ENCODE measurements around the gene APOLD1. TPM values are rescaled to one million over a fixed set of nuclear protein-coding genes. Genes with fewer than 3 reads are reported as not detected.
"Not testable (repeated sequence)": the region's sequence is repeated elsewhere in the genome, so short reads cannot be mapped to it uniquely, and the experiment has no call there.

Gene APOLD1, protein sequence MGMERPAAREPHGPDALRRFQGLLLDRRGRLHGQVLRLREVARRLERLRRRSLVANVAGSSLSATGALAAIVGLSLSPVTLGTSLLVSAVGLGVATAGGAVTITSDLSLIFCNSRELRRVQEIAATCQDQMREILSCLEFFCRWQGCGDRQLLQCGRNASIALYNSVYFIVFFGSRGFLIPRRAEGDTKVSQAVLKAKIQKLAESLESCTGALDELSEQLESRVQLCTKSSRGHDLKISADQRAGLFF
- 1 to 10 TPM; 2.7 to 4.3 TPM for total RNA-seq
- polyA plus RNA-seq: 1 to 10 TPM in 1 of 2 donors, under 1 TPM in 1; 0.38 to 1.1 TPM

DNA sequence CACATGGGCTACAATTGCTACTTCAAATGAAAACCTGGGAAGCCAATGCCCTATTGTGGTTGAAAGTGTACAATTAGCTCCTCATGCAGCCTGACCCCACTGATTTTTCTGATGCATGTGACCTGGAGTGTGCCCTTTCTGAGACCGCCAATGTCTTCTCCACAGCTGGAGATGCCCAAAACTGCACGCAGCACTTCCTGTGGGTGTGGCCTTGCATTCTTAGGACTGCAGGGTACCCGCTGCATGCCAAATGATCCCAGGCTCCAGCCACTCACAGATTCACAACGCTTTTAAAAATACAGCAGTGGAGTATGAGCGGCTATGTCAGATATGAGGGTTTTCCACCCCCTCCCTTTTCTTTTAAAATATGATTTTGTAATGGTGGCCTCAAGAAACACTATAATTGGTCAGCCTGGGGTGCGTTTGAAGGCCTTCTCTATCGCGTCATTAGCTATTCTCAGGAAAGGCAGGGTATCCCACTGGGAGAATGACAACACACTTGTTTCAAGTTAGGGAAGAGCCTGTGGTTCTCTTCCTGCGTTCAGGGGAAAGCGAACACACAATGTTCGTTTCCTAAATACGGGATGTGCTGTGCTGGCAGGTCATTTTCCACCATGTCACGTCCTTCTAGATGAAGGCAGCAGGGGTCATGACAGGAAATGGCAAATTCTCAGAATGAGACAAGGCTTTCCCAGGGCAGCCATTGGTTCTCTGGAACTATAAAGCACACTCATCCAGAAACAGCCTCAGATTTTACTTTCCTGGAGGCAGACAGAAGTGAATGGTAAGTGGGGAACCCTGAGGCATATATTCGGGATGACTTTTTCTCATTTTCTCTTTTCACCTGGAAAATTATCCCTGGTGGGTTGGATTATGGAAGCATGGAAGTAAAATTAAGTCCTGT, at the start of gene APOLD1:
Gene APOLD1, plus strand, starts transcription at position 749 of the 904 bp plus-strand sequence. Its CDS starts 33 bp downstream, at position 782.
- Histone ChIP-seq H3K9me3 (ENCODE audit: control insufficient read depth in 1 of 2, low read length in 2 of 2) (no peaks in the 10 kb centered on the region), H3K4me3 (ENCODE audit: low read length in 2 of 2) (peak within 1 kb of the TSS; percentile 75 to 81), H3K27me3 (ENCODE audit: insufficient read depth, low read length) (no peaks in the 10 kb centered on the region), H3K4me1 (ENCODE audit: insufficient read depth, low read length) (peaks cover 27% of the 10 kb centered on the region), H3K36me3 (ENCODE audit: insufficient read depth, low read length) (no peaks in the 10 kb centered on the region), H3K27ac (ENCODE audit: low read depth, low read length) (peak within 1 kb of the TSS; percentile 65)
- POLR2A ChIA-PET (ENCODE audit: partially characterized antibody): interaction anchor here (1.4 kb wide), 1 partner anchor 24 kb away, joined by 5 read pairs; no protein-coding TSS in a partner anchor
- DNase-seq: no peak
- Mint-ChIP-seq H3K4me3 (peak within 1 kb of the TSS; percentile 76 to 87 (median 81)), H3K27ac (peak within 1 kb of the TSS; percentile 42 to 81 (median 74)), H3K36me3 (peaks cover 0 to 2% of the 10 kb centered on the region in 2 donors), H3K9me3 (no peaks in the 10 kb centered on the region), H3K27me3 (no peaks in the 10 kb centered on the region), H3K4me1 (peaks cover 4 to 30% (median 10%) of the 10 kb centered on the region in 4 donors)
- CTCF ChIA-PET (ENCODE audit: partially characterized antibody): interaction anchor here (0.9 kb wide), 2 partner anchors 10 to 29 kb away, joined by 3 read pairs; no protein-coding TSS in a partner anchor
- intact Hi-C loops (cut with micrococcal nuclease): loop anchor here (5.0 kb wide), 3 partner anchors 107 to 408 kb away; partner anchors contain the start of genes GPRC5A and HEBP1

DNA sequence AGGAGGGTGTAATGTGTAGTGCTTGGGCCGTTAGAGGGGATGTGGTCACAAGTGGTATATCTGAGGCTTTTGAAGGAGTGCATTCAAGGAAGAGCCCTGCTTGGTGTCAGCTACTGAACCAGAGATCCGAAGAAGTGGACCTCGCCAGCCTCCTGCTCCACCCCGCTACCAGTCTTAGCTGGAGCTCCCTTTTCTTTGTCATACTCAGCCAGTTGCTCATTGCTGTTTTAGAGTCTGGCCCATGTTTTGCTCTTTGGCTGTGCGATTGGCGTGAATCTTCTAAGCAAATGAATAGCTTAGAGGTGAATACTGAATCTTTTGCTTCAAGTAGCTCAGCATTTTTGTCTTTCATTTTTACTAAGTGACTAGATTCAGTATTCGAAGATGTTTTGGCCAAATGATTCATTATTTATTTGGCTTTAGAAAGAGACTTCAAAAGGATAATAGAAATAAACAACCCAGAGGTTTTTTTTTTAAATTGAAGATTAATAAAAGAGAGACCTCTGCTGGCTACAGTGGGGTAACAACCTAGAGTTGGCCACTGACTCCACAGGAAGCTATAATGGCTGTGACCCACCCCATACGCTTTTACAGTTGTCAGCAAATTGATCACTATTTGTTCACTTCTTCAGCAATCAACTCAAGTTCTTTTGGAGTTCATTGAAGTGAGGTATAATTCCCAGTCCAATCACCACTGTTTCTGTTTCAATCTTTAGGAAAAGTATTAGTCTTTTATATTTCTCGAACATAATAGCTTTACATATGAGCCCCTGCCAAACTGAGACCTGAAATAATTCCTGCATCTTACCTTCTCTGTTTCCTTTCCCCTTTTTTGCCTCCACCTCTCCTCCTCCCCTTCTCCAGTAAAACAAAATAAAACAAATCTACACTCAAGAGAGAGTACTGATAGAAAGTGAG, 48.4 kb upstream of the APOLD1 start:
- peaks cover 1 to 7% of the 10 kb centered on the region in 2 donors for H3K36me3 Mint-ChIP-seq

DNA sequence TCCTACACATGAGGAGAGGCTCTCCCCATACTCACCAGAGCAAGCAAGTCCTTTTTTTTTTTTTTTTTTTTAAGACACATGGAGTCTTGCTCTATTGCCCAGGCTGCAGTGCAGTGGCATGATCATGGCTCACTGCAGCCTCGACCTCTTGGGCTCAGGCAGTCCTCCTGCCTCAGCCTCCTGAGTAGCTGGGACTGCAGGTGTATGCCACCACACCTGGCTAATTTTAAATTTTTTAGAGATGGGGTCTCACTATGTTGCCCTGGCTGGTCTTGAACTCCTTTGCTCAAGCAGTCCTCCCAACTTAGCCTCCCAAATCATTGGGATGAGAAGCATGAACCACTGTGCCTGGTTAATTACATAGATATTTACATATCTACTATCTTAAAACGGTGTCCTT, 47.3 kb upstream of the APOLD1 start:
- H3K4me1 ChIP-seq (ENCODE audit: insufficient read depth, low read length): peaks cover 53% of the 10 kb centered on the region
- H3K36me3 Mint-ChIP-seq; H3K4me3 Mint-ChIP-seq; H3K9me3 Mint-ChIP-seq; H3K27me3 ChIP-seq (ENCODE audit: insufficient read depth, low read length); H3K36me3 ChIP-seq (ENCODE audit: insufficient read depth, low read length); H3K9me3 ChIP-seq (ENCODE audit: control insufficient read depth in 1 of 2, low read length in 2 of 2); H3K27ac ChIP-seq (ENCODE audit: low read depth, low read length); DNase-seq; intact Hi-C loops (cut with micrococcal nuclease); H3K27me3 Mint-ChIP-seq; H3K4me3 ChIP-seq (ENCODE audit: low read length in 2 of 2): not testable (repeated sequence)
- Mint-ChIP-seq H3K27ac (peak overlapping the region in 1 of 7 donors; percentile 88), H3K4me1 (peaks cover 23 to 60% (median 41%) of the 10 kb centered on the region in 4 donors)
- ChIA-PET CTCF (ENCODE audit: partially characterized antibody) (interaction anchor here (1.0 to 5.4 kb wide), 28 partner anchors 8 to 1155 kb away, joined by 3 to 150 read pairs (median 12); partner anchors contain the start of genes BORCS5 and DUSP16), POLR2A (ENCODE audit: partially characterized antibody) (interaction anchor here (0.7 to 6.5 kb wide), 10 partner anchors 17 to 380 kb away, joined by 3 to 643 read pairs (median 24); partner anchors contain the start of genes BORCS5, CDKN1B, CREBL2 and DUSP16)

More for the DNA sequence above, 48.4 kb upstream of the APOLD1 start:
- H3K27me3 Mint-ChIP-seq: no peaks in the 10 kb centered on the region
- peak overlapping the region; percentile 88 to 93 (median 93) for H3K27ac Mint-ChIP-seq
- peak overlapping the region; percentile 67 to 88 (median 76) for H3K4me3 Mint-ChIP-seq
- no peaks in the 10 kb centered on the region for H3K9me3 Mint-ChIP-seq
- DNase-seq: peak; percentile 61 to 70 (median 64)
- peak overlapping the region in 1 of 2 donors; percentile 46 for H3K4me3 ChIP-seq (ENCODE audit: low read length in 2 of 2)
- POLR2A ChIA-PET (ENCODE audit: partially characterized antibody): interaction anchor here (0.6 to 6.5 kb wide), 54 partner anchors 9 to 1658 kb away, joined by 3 to 643 read pairs (median 5); partner anchors contain the start of genes ATF7IP, BCL2L14, BORCS5 and CDKN1B
- CTCF ChIA-PET (ENCODE audit: partially characterized antibody): interaction anchor here (0.5 to 5.4 kb wide), 97 partner anchors 7 to 1154 kb away, joined by 3 to 150 read pairs (median 5); partner anchors contain the start of genes BORCS5, CREBL2, DDX47 and DUSP16
- intact Hi-C loops (cut with micrococcal nuclease): loop anchor here (1.0 to 2.0 kb wide), 10 partner anchors 12 to 361 kb away; partner anchors contain the start of gene GPR19
- H3K9me3 ChIP-seq (ENCODE audit: control insufficient read depth in 1 of 2, low read length in 2 of 2): no peaks in the 10 kb centered on the region
- no peaks in the 10 kb centered on the region for H3K27me3 ChIP-seq (ENCODE audit: insufficient read depth, low read length)
- peak overlapping the region; percentile 76 for H3K27ac ChIP-seq (ENCODE audit: low read depth, low read length)
- H3K4me1 Mint-ChIP-seq: peaks cover 24 to 59% (median 41%) of the 10 kb centered on the region in 4 donors
- no peaks in the 10 kb centered on the region for H3K36me3 ChIP-seq (ENCODE audit: insufficient read depth, low read length)
- peaks cover 55% of the 10 kb centered on the region for H3K4me1 ChIP-seq (ENCODE audit: insufficient read depth, low read length)

DNA sequence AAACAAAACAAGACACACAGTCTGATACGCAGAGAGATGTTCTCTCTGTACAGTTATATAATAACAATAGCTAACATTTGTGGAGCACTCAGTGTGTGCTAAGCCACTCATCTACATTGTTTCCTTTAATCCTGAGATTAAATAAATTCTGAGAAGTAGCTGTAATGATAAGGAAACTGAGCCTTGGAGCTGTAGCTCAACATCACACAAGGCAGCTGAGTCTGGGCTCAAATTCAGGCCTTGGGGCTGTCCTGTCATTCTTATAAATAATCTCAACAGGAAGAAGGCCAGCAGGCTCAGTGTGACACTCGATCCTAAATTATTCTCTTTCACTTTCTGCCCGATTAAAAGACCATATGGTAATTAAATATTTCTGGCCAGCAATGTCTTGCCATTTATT, 43.8 kb upstream of the APOLD1 start:
- H3K4me3 Mint-ChIP-seq: peak overlapping the region in 1 of 8 donors; percentile 35

DNA sequence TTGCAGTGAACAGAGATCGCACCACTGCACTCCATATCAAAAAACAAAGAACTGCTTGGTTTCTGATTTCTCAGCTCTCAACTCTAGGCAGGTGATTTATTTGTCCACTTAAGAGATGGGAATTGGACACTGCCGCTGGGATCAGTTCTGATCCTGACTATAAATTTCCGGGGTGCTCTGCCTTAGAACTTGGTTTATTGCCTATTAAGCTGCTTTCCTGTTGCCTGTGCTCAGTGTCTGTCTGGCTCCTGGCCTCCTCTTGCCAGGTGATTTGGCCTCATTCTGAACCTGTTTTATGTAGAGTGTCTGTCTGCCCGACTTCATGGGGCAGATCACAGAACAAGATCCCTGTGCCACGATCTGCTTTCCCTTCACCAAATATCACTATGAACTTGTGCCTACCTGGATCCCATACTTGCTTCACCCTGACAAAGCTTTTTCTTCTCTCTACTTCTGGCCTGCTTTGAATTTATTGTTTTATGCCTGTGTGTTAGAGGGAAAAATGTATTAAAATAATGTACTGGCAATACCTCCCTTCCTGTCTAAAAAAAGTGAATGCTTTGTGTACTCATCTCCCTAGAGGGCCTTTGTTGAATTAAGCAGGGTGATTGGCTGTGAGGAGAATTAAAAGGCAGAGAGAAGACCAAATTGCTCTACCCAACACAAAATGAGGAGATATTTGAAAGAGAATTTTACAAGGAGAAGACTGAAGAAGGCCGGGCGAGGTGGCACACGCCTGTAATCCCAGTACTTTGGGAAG, 40.7 kb upstream of the APOLD1 start:
- intact Hi-C loops (cut with micrococcal nuclease): no loop called here
- no peak overlapping the region for H3K27ac ChIP-seq (ENCODE audit: low read depth, low read length)
- Mint-ChIP-seq H3K27me3 (no peaks in the 10 kb centered on the region), H3K36me3 (peaks cover 1 to 20% of the 10 kb centered on the region in 2 donors), H3K27ac (peak overlapping the region in 1 of 7 donors; percentile 81), H3K4me3 (no peak overlapping the region), H3K4me1 (peaks cover 4 to 26% (median 6%) of the 10 kb centered on the region in 4 donors), H3K9me3 (no peaks in the 10 kb centered on the region)
- no peaks in the 10 kb centered on the region for H3K36me3 ChIP-seq (ENCODE audit: insufficient read depth, low read length)
- ChIA-PET CTCF (ENCODE audit: partially characterized antibody) (interaction anchor here (0.6 to 2.8 kb wide), 2 partner anchors 9 to 876 kb away, joined by 3 to 14 read pairs; no protein-coding TSS in a partner anchor), POLR2A (ENCODE audit: partially characterized antibody) (interaction anchor here (2.8 kb wide), 1 partner anchor 8 kb away, joined by 8 read pairs; no protein-coding TSS in a partner anchor)
- H3K4me1 ChIP-seq (ENCODE audit: insufficient read depth, low read length): peaks cover 12% of the 10 kb centered on the region
- H3K4me3 ChIP-seq (ENCODE audit: low read length in 2 of 2): no peak overlapping the region
- DNase-seq: no peak
- no peaks in the 10 kb centered on the region for H3K27me3 ChIP-seq (ENCODE audit: insufficient read depth, low read length)
- H3K9me3 ChIP-seq (ENCODE audit: control insufficient read depth in 1 of 2, low read length in 2 of 2): no peaks in the 10 kb centered on the region

More for the DNA sequence above, 43.8 kb upstream of the APOLD1 start:
- intact Hi-C loops (cut with micrococcal nuclease): no loop called here
- no peak overlapping the region for H3K27ac ChIP-seq (ENCODE audit: low read depth, low read length)
- no peaks in the 10 kb centered on the region for H3K9me3 ChIP-seq (ENCODE audit: control insufficient read depth in 1 of 2, low read length in 2 of 2)
- H3K4me3 ChIP-seq (ENCODE audit: low read length in 2 of 2): no peak overlapping the region
- Mint-ChIP-seq H3K27me3 (no peaks in the 10 kb centered on the region), H3K4me1 (peaks cover 14 to 37% (median 22%) of the 10 kb centered on the region in 4 donors), H3K9me3 (no peaks in the 10 kb centered on the region), H3K36me3 (peaks cover 0 to 15% of the 10 kb centered on the region in 2 donors), H3K27ac (peak overlapping the region in 2 of 7 donors; percentile 55 to 64)
- ChIA-PET CTCF (ENCODE audit: partially characterized antibody) (interaction anchor here (0.7 to 1.4 kb wide), 8 partner anchors 71 to 408 kb away, joined by 3 to 4 read pairs (median 3); no protein-coding TSS in a partner anchor), POLR2A (ENCODE audit: partially characterized antibody) (interaction anchor here (0.6 to 1.5 kb wide), 5 partner anchors 15 to 382 kb away, joined by 3 to 6 read pairs (median 4); no protein-coding TSS in a partner anchor)
- no peak for DNase-seq
- peaks cover 22% of the 10 kb centered on the region for H3K4me1 ChIP-seq (ENCODE audit: insufficient read depth, low read length)
- H3K27me3 ChIP-seq (ENCODE audit: insufficient read depth, low read length): no peaks in the 10 kb centered on the region
- H3K36me3 ChIP-seq (ENCODE audit: insufficient read depth, low read length): no peaks in the 10 kb centered on the region

Measured in CD4-positive, alpha-beta memory T cell (primary cell).